Ascending aorta (tissue), 2 donors: ENCODE results near the gene IL26. TPM values are rescaled to one million over a fixed set of nuclear protein-coding genes. Genes with fewer than 3 reads are reported as not detected.

Source experiments
- DNase-seq, 2 donors: peaks; one replicate each; pipeline ENCODE4 v3.0.0-alpha.2; 2019; ENCODE audit warnings: low spot score in 2 of 2
- H3K27ac ChIP-seq, 2 donors: fragments of 200-600 bp; sonication (generic); one replicate each; pipeline ENCODE4 v1.5.1; 2016 to 2017; ENCODE audit warnings: mild to moderate bottlenecking in 1 of 2
- H3K27me3 ChIP-seq: fragments of 200-600 bp; sonication (generic); one replicate; pipeline ENCODE4 v1.5.1; 2017
- H3K36me3 ChIP-seq, 2 donors: fragments of 200-600 bp; sonication (generic); one replicate each; pipeline ENCODE4 v1.5.1; 2016
- H3K4me1 ChIP-seq, 2 donors: fragments of 200-600 bp; sonication (generic); one replicate each; pipeline ENCODE4 v1.5.1; 2016 to 2017; ENCODE audit warnings: mild to moderate bottlenecking in 1 of 2
- H3K4me3 ChIP-seq, 2 donors: fragments of 200-600 bp; sonication (generic); one replicate each; pipeline ENCODE4 v1.5.1; 2016 to 2017; ENCODE audit warnings: mild to moderate bottlenecking in 1 of 2
- H3K9me3 ChIP-seq, 2 donors: fragments of 200-600 bp; sonication (generic); one replicate each; pipeline ENCODE4 v1.5.1; 2016
- CTCF ChIP-seq, 3 experiments: fragments of 200-600 bp in 2 of 3; fragments of 450-650 bp in 1 of 3; sonication (generic) in 2 of 3; IDR thresholded peaks; one replicate each; pipeline ENCODE4 v1.5.1; 2016 to 2019; ENCODE audit warnings: antibody characterized with exemption in 3 of 3, mild to moderate bottlenecking in 1 of 3, moderate library complexity in 1 of 3
- intact Hi-C: fragments of 100-400 bp; cut with DNase I; formaldehyde crosslinking; loops from one replicate; pipeline ENCODE4 v1.15.1; 2023
- total RNA-seq: library from RNA; depleted of rRNA; stranded (reverse); fragments of >200 nt; gene quantifications from one replicate; pipeline ENCODE4 v1.1.0, GENCODE V29; 2016

IL26 gene
- total RNA-seq, 1 donor from 2014 or later = not detected

- H3K4me1 ChIP-seq = peaks cover 0 to 7% of the 10 kb centered on the region in 2 donors
- H3K36me3 ChIP-seq = no peaks in the 10 kb centered on the region
- H3K4me3 ChIP-seq = no peak overlapping the region
- TF ChIP-seq CTCF (IDR thresholded peaks at IDR 0.05) = no peak
- intact Hi-C loops = no loop called here
- no peak overlapping the region for H3K27ac ChIP-seq
- no peak for DNase-seq
- no peaks in the 10 kb centered on the region for H3K9me3 ChIP-seq
- H3K27me3 ChIP-seq = no peaks in the 10 kb centered on the region
Observed at GRCh38 chr12:68240079-68240478, 14.5 kb upstream of the IL26 start.

GRCh38 chr12:68239309-68239982, 13.8 kb upstream of the IL26 start:
- H3K9me3 ChIP-seq = no peaks in the 10 kb centered on the region
- no peak for DNase-seq
- no peaks in the 10 kb centered on the region for H3K27me3 ChIP-seq
- H3K4me1 ChIP-seq = peaks cover 0 to 7% of the 10 kb centered on the region in 2 donors
- no peaks in the 10 kb centered on the region for H3K36me3 ChIP-seq
- no peak for TF ChIP-seq CTCF (IDR thresholded peaks at IDR 0.05)
- H3K4me3 ChIP-seq = no peak overlapping the region
- intact Hi-C loops = no loop called here
- H3K27ac ChIP-seq = no peak overlapping the region

- H3K9me3 ChIP-seq = no peaks in the 10 kb centered on the region
- H3K27ac ChIP-seq = no peak overlapping the region
- H3K4me1 ChIP-seq = peaks cover 0 to 7% of the 10 kb centered on the region in 2 donors
- no peak for TF ChIP-seq CTCF (IDR thresholded peaks at IDR 0.05)
- no peaks in the 10 kb centered on the region for H3K27me3 ChIP-seq
- no peak for DNase-seq
- no peaks in the 10 kb centered on the region for H3K36me3 ChIP-seq
- H3K4me3 ChIP-seq = no peak overlapping the region
- intact Hi-C loops = no loop called here
Observed at GRCh38 chr12:68237619-68238018, 12.0 kb upstream of the IL26 start.

- no peak for TF ChIP-seq CTCF (IDR thresholded peaks at IDR 0.05)
- intact Hi-C loops = no loop called here
- no peak overlapping the region for H3K27ac ChIP-seq
Observed at GRCh38 chr12:68237078-68237477, 11.5 kb upstream of the IL26 start.

DNA sequence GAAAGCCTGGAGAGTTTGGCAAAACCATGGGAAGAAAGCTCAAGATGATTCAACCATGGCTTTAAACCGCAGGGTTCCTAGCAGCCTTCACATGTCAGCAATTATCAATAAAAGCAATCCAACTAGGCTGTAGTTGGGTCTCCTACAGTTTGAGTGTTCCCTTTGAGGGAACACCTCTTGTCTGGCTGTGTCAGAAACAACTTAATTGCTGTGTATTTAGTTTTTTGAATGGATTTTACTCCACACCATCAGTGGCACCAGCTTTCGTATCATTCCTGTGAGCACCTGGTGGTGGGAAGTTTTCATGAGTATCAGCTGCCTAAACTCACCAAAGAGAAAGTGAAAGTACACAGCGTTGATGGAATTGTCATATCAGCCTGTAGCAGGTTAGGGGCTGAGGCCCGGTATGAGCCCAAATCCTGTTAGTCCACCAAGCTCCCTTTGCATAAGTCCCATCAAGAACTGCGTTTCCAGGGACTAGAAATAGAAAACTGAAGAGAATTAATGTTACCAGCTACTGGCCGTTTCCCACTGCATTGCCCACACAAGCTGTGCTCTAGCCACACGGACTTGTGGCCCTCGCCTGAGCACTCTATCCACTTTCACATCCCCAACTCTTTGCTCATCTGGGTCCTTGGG, 10.9 kb upstream of the IL26 start:
- DNase-seq = no peak
- intact Hi-C loops = no loop called here
- no peaks in the 10 kb centered on the region for H3K9me3 ChIP-seq
- H3K4me1 ChIP-seq = peaks cover 0 to 7% of the 10 kb centered on the region in 2 donors
- peak in 1 of 3 experiments; percentile 7 for TF ChIP-seq CTCF (IDR thresholded peaks at IDR 0.05)
- H3K36me3 ChIP-seq = no peaks in the 10 kb centered on the region
- no peaks in the 10 kb centered on the region for H3K27me3 ChIP-seq
- no peak overlapping the region for H3K27ac ChIP-seq
- H3K4me3 ChIP-seq = peak overlapping the region; percentile 29 to 58

More at GRCh38 chr12:68237078-68237477, 11.5 kb upstream of the IL26 start:
- Histone ChIP-seq H3K4me3 (peak overlapping the region; percentile 29 to 58), H3K27me3 (no peaks in the 10 kb centered on the region), H3K36me3 (no peaks in the 10 kb centered on the region), H3K9me3 (no peaks in the 10 kb centered on the region), H3K4me1 (peaks cover 0 to 7% of the 10 kb centered on the region in 2 donors)
- DNase-seq = no peak
